MM.1S (cell line): ENCODE results near the gene HPS5.

Source experiments
- DNase-seq: peaks from one replicate; pipeline ENCODE4 v3.0.0-alpha.2; 2015
- H2AFZ ChIP-seq: fragments of 300-600 bp; sonication (generic); 2 replicates; pipeline ENCODE4 v1.6.0; 2016; ENCODE audit warnings: antibody characterized with exemption, low read length
- H3F3A ChIP-seq: fragments of 300-600 bp; sonication (generic); 2 replicates; pipeline ENCODE4 v1.6.1; 2016; ENCODE audit warnings: mild to moderate bottlenecking, antibody characterized with exemption, low read length, moderate library complexity, mixed read lengths; ENCODE audit not compliant: insufficient read depth
- H3K27ac ChIP-seq: fragments of 300-600 bp; sonication (generic); 2 replicates; pipeline ENCODE4 v1.5.1; 2016; ENCODE audit warnings: mild to moderate bottlenecking, low read length
- H3K27me3 ChIP-seq: fragments of 300-600 bp; sonication (generic); replicated peaks from 2 replicates; pipeline ENCODE4 v1.6.0; 2016; ENCODE audit warnings: low read length; ENCODE audit not compliant: insufficient read depth
- H3K36me3 ChIP-seq: fragments of 300-600 bp; sonication (generic); replicated peaks from 2 replicates; pipeline ENCODE4 v1.6.1; 2016; ENCODE audit warnings: mild to moderate bottlenecking, low read length, mixed read lengths; ENCODE audit not compliant: insufficient read depth
- H3K4me1 ChIP-seq: fragments of 300-600 bp; sonication (generic); 2 replicates; pipeline ENCODE4 v1.6.1; 2016; ENCODE audit warnings: low read length, mixed read lengths
- H3K4me2 ChIP-seq: fragments of 300-600 bp; sonication (generic); 2 replicates; pipeline ENCODE4 v1.6.0; 2016; ENCODE audit warnings: low read depth, low read length
- H3K4me3 ChIP-seq: fragments of 300-600 bp; sonication (generic); 2 replicates; pipeline ENCODE4 v1.5.1; 2016; ENCODE audit warnings: low read length, mixed read lengths
- H3K79me2 ChIP-seq: fragments of 300-600 bp; sonication (generic); 2 replicates; pipeline ENCODE4 v1.6.1; 2016; ENCODE audit warnings: mixed run types, low read length, mixed read lengths
- H3K9ac ChIP-seq: fragments of 300-600 bp; sonication (generic); 2 replicates; pipeline ENCODE4 v1.6.1; 2016; ENCODE audit warnings: low read length, mixed read lengths
- H3K9me2 ChIP-seq: fragments of 300-600 bp; sonication (generic); replicated peaks from 2 replicates; pipeline ENCODE4 v1.6.1; 2016; ENCODE audit warnings: mild to moderate bottlenecking, low read length, mixed read lengths; ENCODE audit not compliant: insufficient read depth
- H3K9me3 ChIP-seq: fragments of 300-600 bp; sonication (generic); replicated peaks from 2 replicates; pipeline ENCODE4 v1.6.1; 2016; ENCODE audit warnings: mild to moderate bottlenecking, low read length, mixed read lengths; ENCODE audit not compliant: insufficient read depth
- H4K20me1 ChIP-seq: fragments of 300-600 bp; sonication (generic); 2 replicates; pipeline ENCODE4 v1.6.1; 2016; ENCODE audit warnings: mild to moderate bottlenecking, low read length, moderate library complexity, mixed read lengths; ENCODE audit not compliant: insufficient read depth
- CTCF ChIP-seq: fragments of 300-600 bp; sonication (generic); IDR thresholded peaks from 2 replicates; pipeline ENCODE4 v1.5.1; 2016; ENCODE audit warnings: antibody characterized with exemption, low read length, mixed read lengths
- EZH2 ChIP-seq: fragments of 300-600 bp; sonication (generic); optimal IDR thresholded peaks from 2 replicates; pipeline ENCODE3; 2017; ENCODE audit warnings: low read depth, mild to moderate bottlenecking, antibody characterized with exemption, low read length, mixed read lengths
- EZH2phosphoT487 ChIP-seq: fragments of 300-600 bp; sonication (generic); IDR thresholded peaks from 2 replicates; pipeline ENCODE4 v1.6.1; 2018; ENCODE audit warnings: antibody characterized with exemption, low read length

HPS5 gene

GRCh38 chr11:18321969-18322711, at the start of gene HPS5, which contains the start of gene GTF2H1:
TSS of gene HPS5 (minus strand) at chr11:18322140. CDS start at chr11:18317858, 4,282 bp downstream.
TSS of gene GTF2H1 (plus strand) at chr11:18322567. CDS start at chr11:18333075, 10,508 bp downstream.
- H3K9ac ChIP-seq = peak within 1 kb of the TSS; percentile 96
- H3K79me2 ChIP-seq = peaks cover 89% of the 10 kb centered on the region
- no peaks in the 10 kb centered on the region for H3K9me2 ChIP-seq
- peak; percentile 99 for DNase-seq
- H2AFZ ChIP-seq = peak within 1 kb of the TSS; percentile 92
- no peaks in the 10 kb centered on the region; the same call in 1 of the 2 replicates for H3K36me3 ChIP-seq
- no peaks in the 10 kb centered on the region for H3K9me3 ChIP-seq
- H3K27ac ChIP-seq = peak within 1 kb of the TSS; percentile 85
- peak within 1 kb of the TSS; percentile 89 for H3K4me3 ChIP-seq
- no peak for TF ChIP-seq EZH2
- no peaks in the 10 kb centered on the region for H4K20me1 ChIP-seq
- H3F3A ChIP-seq = peaks cover 9% of the 10 kb centered on the region; the same call in 1 of the 2 replicates
- no peaks in the 10 kb centered on the region for H3K27me3 ChIP-seq
- peak within 1 kb of the TSS; percentile 90 for H3K4me2 ChIP-seq
- peaks cover 36% of the 10 kb centered on the region for H3K4me1 ChIP-seq

- Histone ChIP-seq H3K4me2 (no peak overlapping the region), H3K27me3 (no peaks in the 10 kb centered on the region), H4K20me1 (no peaks in the 10 kb centered on the region), H3K27ac (no peak overlapping the region), H3F3A (no peaks in the 10 kb centered on the region; the same call in 1 of the 2 replicates), H3K36me3 (no peaks in the 10 kb centered on the region; the same call in none of the 2 replicates), H3K4me1 (no peaks in the 10 kb centered on the region), H3K4me3 (no peak overlapping the region), H3K9ac (no peak overlapping the region), H3K9me2 (no peaks in the 10 kb centered on the region), H3K79me2 (no peaks in the 10 kb centered on the region), H3K9me3 (no peaks in the 10 kb centered on the region), H2AFZ (no peak overlapping the region)
- DNase-seq = no peak
- TF ChIP-seq CTCF (no peak), EZH2 (no peak), EZH2phosphoT487 (no peak)
Observed at GRCh38 chr11:18371279-18371678, 49.3 kb upstream of the HPS5 start.

- Histone ChIP-seq H3K36me3 (no peaks in the 10 kb centered on the region; the same call in none of the 2 replicates), H3F3A (no peaks in the 10 kb centered on the region; the same call in 1 of the 2 replicates), H3K9ac (no peak overlapping the region), H3K4me2 (no peak overlapping the region), H2AFZ (no peak overlapping the region), H3K9me2 (no peaks in the 10 kb centered on the region), H3K9me3 (no peaks in the 10 kb centered on the region), H4K20me1 (no peaks in the 10 kb centered on the region), H3K79me2 (no peaks in the 10 kb centered on the region), H3K27ac (no peak overlapping the region), H3K27me3 (no peaks in the 10 kb centered on the region), H3K4me1 (no peaks in the 10 kb centered on the region), H3K4me3 (no peak overlapping the region)
- TF ChIP-seq CTCF = no peak
- no peak for TF ChIP-seq EZH2
- no peak for TF ChIP-seq EZH2phosphoT487
- DNase-seq = no peak
Observed at GRCh38 chr11:18369398-18369797, 47.5 kb upstream of the HPS5 start.

- no peak overlapping the region for H3K4me2 ChIP-seq
Observed at GRCh38 chr11:18368221-18368620, 46.3 kb upstream of the HPS5 start.

More at GRCh38 chr11:18368221-18368620, 46.3 kb upstream of the HPS5 start:
- no peaks in the 10 kb centered on the region for H4K20me1 ChIP-seq
- H3K9me2 ChIP-seq = no peaks in the 10 kb centered on the region
- TF ChIP-seq EZH2 (no peak), CTCF (no peak), EZH2phosphoT487 (no peak)
- no peaks in the 10 kb centered on the region; the same call in 1 of the 2 replicates for H3F3A ChIP-seq
- H3K79me2 ChIP-seq = no peaks in the 10 kb centered on the region
- no peak overlapping the region for H3K4me3 ChIP-seq
- no peaks in the 10 kb centered on the region for H3K4me1 ChIP-seq
- H3K9ac ChIP-seq = no peak overlapping the region
- no peaks in the 10 kb centered on the region for H3K27me3 ChIP-seq
- H3K36me3 ChIP-seq = peaks cover 1% of the 10 kb centered on the region
- no peak overlapping the region for H2AFZ ChIP-seq
- no peaks in the 10 kb centered on the region for H3K9me3 ChIP-seq
- DNase-seq = no peak
- no peak overlapping the region for H3K27ac ChIP-seq
